ENCODE measurements around the gene LAIR2.

The LAIR2 gene

DNA sequence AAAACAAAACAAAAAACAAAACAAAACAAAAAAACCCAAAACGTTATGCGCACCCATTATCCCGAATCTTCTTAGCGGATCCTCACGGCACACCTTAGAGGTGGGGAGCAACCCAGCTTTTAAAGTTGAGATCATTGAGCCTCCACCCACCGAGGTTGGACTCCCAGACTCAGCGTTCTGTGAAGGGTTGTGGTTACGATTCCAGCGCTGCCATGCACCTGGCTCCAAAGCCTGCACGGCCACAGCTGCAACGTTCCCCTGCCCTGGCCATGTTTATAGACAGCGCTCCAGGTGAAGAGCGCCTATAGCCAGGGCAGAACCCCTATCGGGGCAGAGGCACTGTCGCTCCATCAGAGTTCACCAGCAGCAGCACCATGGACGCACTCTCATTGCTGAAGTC, 52.3 kb downstream of the LAIR2 start:
- peaks cover 89% of the 10 kb centered on the region for H3K27me3 ChIP-seq (replicated peaks; ENCODE audit: insufficient read depth, low read length)
- TF ChIP-seq, protein P1, sequence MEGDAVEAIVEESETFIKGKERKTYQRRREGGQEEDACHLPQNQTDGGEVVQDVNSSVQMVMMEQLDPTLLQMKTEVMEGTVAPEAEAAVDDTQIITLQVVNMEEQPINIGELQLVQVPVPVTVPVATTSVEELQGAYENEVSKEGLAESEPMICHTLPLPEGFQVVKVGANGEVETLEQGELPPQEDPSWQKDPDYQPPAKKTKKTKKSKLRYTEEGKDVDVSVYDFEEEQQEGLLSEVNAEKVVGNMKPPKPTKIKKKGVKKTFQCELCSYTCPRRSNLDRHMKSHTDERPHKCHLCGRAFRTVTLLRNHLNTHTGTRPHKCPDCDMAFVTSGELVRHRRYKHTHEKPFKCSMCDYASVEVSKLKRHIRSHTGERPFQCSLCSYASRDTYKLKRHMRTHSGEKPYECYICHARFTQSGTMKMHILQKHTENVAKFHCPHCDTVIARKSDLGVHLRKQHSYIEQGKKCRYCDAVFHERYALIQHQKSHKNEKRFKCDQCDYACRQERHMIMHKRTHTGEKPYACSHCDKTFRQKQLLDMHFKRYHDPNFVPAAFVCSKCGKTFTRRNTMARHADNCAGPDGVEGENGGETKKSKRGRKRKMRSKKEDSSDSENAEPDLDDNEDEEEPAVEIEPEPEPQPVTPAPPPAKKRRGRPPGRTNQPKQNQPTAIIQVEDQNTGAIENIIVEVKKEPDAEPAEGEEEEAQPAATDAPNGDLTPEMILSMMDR (IDR thresholded peaks at IDR 0.05; ENCODE audit: low read length): no peak
- TF ChIP-seq EZH2phosphoT487 (IDR thresholded peaks at IDR 0.05; ENCODE audit: low read length) (no peak), EZH2 (optimal IDR thresholded peaks at IDR 0.05; ENCODE audit: low read depth, low read length) (no peak)
- H3K4me2 ChIP-seq (ENCODE audit: low read depth, low read length): no peak overlapping the region
- H3K4me3 ChIP-seq (ENCODE audit: low read length): no peak overlapping the region
- no peaks in the 10 kb centered on the region for H3K4me1 ChIP-seq (ENCODE audit: low read length)
- H3K9me2 ChIP-seq (replicated peaks; ENCODE audit: insufficient read depth, low read length): no peaks in the 10 kb centered on the region
- H3K9me3 ChIP-seq (replicated peaks; ENCODE audit: insufficient read depth, low read length): no peaks in the 10 kb centered on the region
- no peaks in the 10 kb centered on the region for H4K20me1 ChIP-seq (ENCODE audit: insufficient read depth, low read length)
- no peak overlapping the region for H3K27ac ChIP-seq (ENCODE audit: low read length)
- no peaks in the 10 kb centered on the region for H3K36me3 ChIP-seq (replicated peaks; ENCODE audit: insufficient read depth, low read length)
- no peaks in the 10 kb centered on the region for H3K79me2 ChIP-seq (ENCODE audit: low read length)
- DNase-seq: no peak
- H3F3A ChIP-seq (ENCODE audit: insufficient read depth, low read length): no peaks in the 10 kb centered on the region
- no peak overlapping the region for H2AFZ ChIP-seq (ENCODE audit: low read length)
- no peak overlapping the region for H3K9ac ChIP-seq (ENCODE audit: low read length)

DNA sequence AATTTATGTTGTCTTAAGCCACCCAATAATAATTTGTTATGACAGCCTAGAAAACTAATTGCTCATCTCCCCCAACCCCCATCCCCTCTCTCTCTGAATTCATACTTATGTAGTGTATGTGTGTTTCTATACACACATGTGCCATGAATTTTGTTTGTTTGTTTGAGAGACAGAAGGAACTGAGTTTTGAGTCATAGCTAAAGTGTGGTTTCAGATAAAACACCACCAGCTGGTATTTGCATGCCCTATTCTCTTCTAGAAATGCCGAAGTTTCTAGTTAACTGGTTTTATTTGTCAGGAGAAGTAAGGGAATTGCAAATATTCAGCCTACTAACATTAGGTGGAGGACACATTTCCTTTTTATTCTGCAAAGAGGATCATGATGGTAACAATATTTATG, 53.6 kb downstream of the LAIR2 start:
- no peak overlapping the region for H3K4me2 ChIP-seq (ENCODE audit: low read depth, low read length)
- DNase-seq: no peak

DNA sequence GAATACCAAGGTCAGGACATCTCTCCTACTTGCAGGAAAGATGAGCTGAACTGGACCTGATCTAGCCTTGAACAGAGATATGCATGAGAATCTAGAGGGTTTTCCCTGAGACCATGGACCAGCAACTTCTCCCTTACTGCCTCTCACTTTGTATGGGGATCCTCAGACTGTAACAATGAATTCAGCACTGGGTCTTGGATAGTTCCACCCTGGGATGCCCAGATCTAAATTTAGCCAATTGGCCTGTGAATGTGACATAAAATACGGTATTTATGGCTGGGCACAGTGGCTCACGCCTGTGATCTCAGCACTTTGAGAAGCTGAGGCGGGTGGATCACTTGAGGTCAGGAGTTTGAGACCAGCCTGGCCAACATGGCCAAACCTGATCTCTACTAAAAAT, 55.7 kb downstream of the LAIR2 start:
- no peaks in the 10 kb centered on the region for H3F3A ChIP-seq (ENCODE audit: insufficient read depth, low read length)
- H3K36me3 ChIP-seq (replicated peaks; ENCODE audit: insufficient read depth, low read length): no peaks in the 10 kb centered on the region
- H3K4me3 ChIP-seq (ENCODE audit: low read length): no peak overlapping the region
- H2AFZ ChIP-seq (ENCODE audit: low read length): no peak overlapping the region
- H3K4me1 ChIP-seq (ENCODE audit: low read length): no peaks in the 10 kb centered on the region
- H3K4me2 ChIP-seq (ENCODE audit: low read depth, low read length): no peak overlapping the region
- no peaks in the 10 kb centered on the region for H3K9me3 ChIP-seq (replicated peaks; ENCODE audit: insufficient read depth, low read length)
- H3K79me2 ChIP-seq (ENCODE audit: low read length): no peaks in the 10 kb centered on the region
- peaks cover 92% of the 10 kb centered on the region for H3K27me3 ChIP-seq (replicated peaks; ENCODE audit: insufficient read depth, low read length)
- H4K20me1 ChIP-seq (ENCODE audit: insufficient read depth, low read length): no peaks in the 10 kb centered on the region
- H3K9me2 ChIP-seq (replicated peaks; ENCODE audit: insufficient read depth, low read length): no peaks in the 10 kb centered on the region
- H3K27ac ChIP-seq (ENCODE audit: low read length): no peak overlapping the region
- no peak for TF ChIP-seq EZH2phosphoT487 (IDR thresholded peaks at IDR 0.05; ENCODE audit: low read length)
- TF ChIP-seq, protein P1 (IDR thresholded peaks at IDR 0.05; ENCODE audit: low read length): no peak
- TF ChIP-seq EZH2 (optimal IDR thresholded peaks at IDR 0.05; ENCODE audit: low read depth, low read length): no peak
- no peak overlapping the region for H3K9ac ChIP-seq (ENCODE audit: low read length)
- no peak for DNase-seq

More for the DNA sequence above, 53.6 kb downstream of the LAIR2 start:
- H3K27ac ChIP-seq (ENCODE audit: low read length): no peak overlapping the region
- H3K27me3 ChIP-seq (replicated peaks; ENCODE audit: insufficient read depth, low read length): peaks cover 92% of the 10 kb centered on the region
- no peak overlapping the region for H2AFZ ChIP-seq (ENCODE audit: low read length)
- no peaks in the 10 kb centered on the region for H3K4me1 ChIP-seq (ENCODE audit: low read length)
- no peaks in the 10 kb centered on the region for H3K36me3 ChIP-seq (replicated peaks; ENCODE audit: insufficient read depth, low read length)
- no peak overlapping the region for H3K4me3 ChIP-seq (ENCODE audit: low read length)
- H3K9me3 ChIP-seq (replicated peaks; ENCODE audit: insufficient read depth, low read length): no peaks in the 10 kb centered on the region
- H3K9ac ChIP-seq (ENCODE audit: low read length): no peak overlapping the region
- H3K79me2 ChIP-seq (ENCODE audit: low read length): no peaks in the 10 kb centered on the region
- no peaks in the 10 kb centered on the region for H4K20me1 ChIP-seq (ENCODE audit: insufficient read depth, low read length)
- no peaks in the 10 kb centered on the region for H3F3A ChIP-seq (ENCODE audit: insufficient read depth, low read length)
- H3K9me2 ChIP-seq (replicated peaks; ENCODE audit: insufficient read depth, low read length): no peaks in the 10 kb centered on the region
- TF ChIP-seq EZH2 (optimal IDR thresholded peaks at IDR 0.05; ENCODE audit: low read depth, low read length): no peak
- TF ChIP-seq, protein P1 (IDR thresholded peaks at IDR 0.05; ENCODE audit: low read length): no peak
- TF ChIP-seq EZH2phosphoT487 (IDR thresholded peaks at IDR 0.05; ENCODE audit: low read length): no peak
